ENCODE results near the gene VN1R2.

GRCh38 chr19:53275480-53275879 lies 17.4 kb downstream of the VN1R2 start:
- TF ChIP-seq POLR2AphosphoS5 (IDR thresholded peaks at IDR 0.05) (no peak), POLR2A (IDR thresholded peaks at IDR 0.05) (no peak)

All from breast epithelium (tissue), 3 donors.